Camera-type eye (tissue), 1 donor: ENCODE data around the gene DUSP19. TPM values are rescaled to one million over a fixed set of nuclear protein-coding genes. Genes with fewer than 3 reads are reported as not detected.

Experiments used
- total RNA-seq: library from RNA; depleted of rRNA; stranded (reverse); fragments of >200 nt; gene quantifications from one replicate; pipeline ENCODE4 v1.2.3, GENCODE V29; 2014

The DUSP19 gene
- 9.3 TPM for total RNA-seq

GRCh38 chr2:183078464-183079138 is at the start of gene DUSP19:
Gene DUSP19, plus strand, starts transcription at chr2:183078747. Its CDS starts 187 bp downstream, at chr2:183078934.

GRCh38 chr2:183038341-183039300 is 39.9 kb upstream of the DUSP19 start, which contains the start of gene NCKAP1:
Gene NCKAP1, minus strand, starts transcription at chr2:183038457. Its CDS starts 358 bp downstream, at chr2:183038099.

GRCh38 chr2:183124222-183124956 is 45.8 kb downstream of the DUSP19 start, which contains the start of gene NUP35:
Gene NUP35, plus strand, starts transcription at chr2:183124443. Its CDS starts 15 bp downstream, at chr2:183124458.

Other genes starting within 250 kb of the DUSP19 start
- gene FRZB, start 212.1 kb upstream of the DUSP19 start, total RNA-seq: 66.1 TPM
- 195 TPM for gene NCKAP1, start 40.3 kb upstream of the DUSP19 start, total RNA-seq
- gene NUP35, start 45.7 kb downstream of the DUSP19 start, total RNA-seq: 39.2 TPM